Right atrium auricular region (tissue), 2 donors: ENCODE measurements around the gene CCL15. TPM values are rescaled to one million over a fixed set of nuclear protein-coding genes. Genes with fewer than 3 reads are reported as not detected.

Experiments
- DNase-seq: peaks from one replicate; pipeline ENCODE4 v3.0.0-alpha.2; 2019; ENCODE audit warnings: low spot score
- H3K27ac ChIP-seq, 2 donors: fragments of 200-600 bp; sonication (generic); 1 replicate in 1 of 2; 2 replicates in 1 of 2; pipeline ENCODE4 v1.5.1; 2016 to 2019
- H3K27me3 ChIP-seq, 2 donors: fragments of 200-600 bp; sonication (generic); one replicate each; pipeline versions ENCODE4 v1.5.1 to v1.6.0; 2017 to 2019
- H3K36me3 ChIP-seq: fragments of 200-600 bp; sonication (generic); one replicate; pipeline ENCODE4 v1.5.1; 2016
- H3K4me1 ChIP-seq, 2 donors: fragments of 200-600 bp; sonication (generic); one replicate each; pipeline versions ENCODE4 v1.5.1 to v1.6.0; 2017 to 2019
- H3K4me3 ChIP-seq, 2 donors: fragments of 200-600 bp; sonication (generic); 1 replicate in 1 of 2; 2 replicates in 1 of 2; pipeline ENCODE4 v1.5.1; 2017 to 2019; ENCODE audit warnings: mild to moderate bottlenecking in 1 of 2, moderate library complexity in 1 of 2
- H3K9me3 ChIP-seq, 2 donors: fragments of 200-600 bp; sonication (generic); one replicate each; pipeline ENCODE4 v1.5.1; 2019
- CTCF ChIP-seq, 2 donors: fragments of 200-600 bp; sonication (generic); IDR thresholded peaks; one replicate each; pipeline ENCODE4 v1.5.1; 2019; ENCODE audit warnings: antibody characterized with exemption in 2 of 2
- total RNA-seq, 2 donors: library from RNA; depleted of rRNA; stranded (reverse); fragments of >200 nt; gene quantifications; one replicate each; pipeline ENCODE4 v1.1.0, GENCODE V29; 2016

CCL15 gene
- total RNA-seq, 2 donors from 2014 or later = not detected

DNA sequence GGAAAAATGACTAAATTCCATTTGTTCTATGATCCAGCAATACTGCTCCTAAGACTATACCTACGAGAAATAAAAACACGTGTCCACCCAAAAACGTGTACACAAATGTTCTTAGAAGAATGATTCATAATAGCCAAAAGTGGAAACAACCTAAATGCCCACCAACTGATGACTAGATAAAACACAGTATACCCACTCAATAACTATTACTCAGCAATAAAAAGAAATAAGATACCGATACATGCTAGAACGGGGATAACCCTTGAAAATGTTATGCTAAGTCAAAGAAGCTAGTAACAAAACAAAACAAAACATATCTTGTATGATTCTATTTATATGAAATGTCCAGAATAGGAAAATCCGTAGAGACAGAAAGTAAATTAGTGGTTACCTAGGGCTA, 37.7 kb downstream of the CCL15 start:
- H3K27ac ChIP-seq = no peak overlapping the region
- no peaks in the 10 kb centered on the region for H3K9me3 ChIP-seq
- DNase-seq = no peak
- no peak overlapping the region for H3K4me3 ChIP-seq
- no peak for TF ChIP-seq CTCF (IDR thresholded peaks at IDR 0.05)
- no peaks in the 10 kb centered on the region for H3K4me1 ChIP-seq
- H3K27me3 ChIP-seq = no peaks in the 10 kb centered on the region
- no peaks in the 10 kb centered on the region for H3K36me3 ChIP-seq

DNA sequence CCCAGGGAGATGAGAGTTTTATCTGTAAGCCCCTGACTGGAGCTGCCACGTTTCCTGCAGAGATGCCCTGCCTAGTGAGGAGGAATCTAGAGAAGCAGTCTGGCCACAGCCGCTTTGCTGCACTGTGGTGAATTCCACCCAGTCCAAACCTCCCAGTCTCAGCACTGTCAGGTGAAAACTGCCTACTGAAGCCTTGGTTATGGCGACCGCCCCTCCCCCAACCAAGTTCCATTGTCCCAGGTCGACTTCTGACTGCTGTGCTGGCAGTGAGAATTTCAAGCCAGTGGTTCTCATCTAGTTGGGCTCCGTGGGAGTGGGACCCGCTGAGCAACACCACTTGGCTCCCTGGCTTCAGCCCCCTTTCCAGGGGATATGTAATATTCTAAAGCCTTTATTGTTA, 47.6 kb downstream of the CCL15 start:
- TF ChIP-seq CTCF (IDR thresholded peaks at IDR 0.05) = no peak

DNA sequence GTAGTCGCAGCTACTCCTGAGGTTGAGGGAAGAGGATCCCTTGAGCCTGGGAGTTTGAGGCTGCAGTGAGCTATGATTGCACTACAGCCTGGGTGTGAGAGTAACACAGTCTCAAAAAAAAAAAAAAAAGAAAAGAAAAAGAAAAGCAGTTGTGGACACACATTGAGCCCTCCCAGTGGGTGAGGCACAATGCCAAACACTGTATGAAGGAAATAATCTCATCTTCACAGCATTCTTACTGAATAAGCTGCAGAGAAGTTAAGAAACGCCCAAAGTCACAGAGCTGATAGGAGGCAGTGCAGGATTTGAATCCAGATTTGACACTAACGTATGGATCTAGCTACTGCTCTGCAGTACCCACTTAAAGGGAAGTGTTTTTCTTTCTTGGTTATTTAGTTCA, 52.0 kb downstream of the CCL15 start:
- no peak overlapping the region for H3K4me3 ChIP-seq
- no peak for TF ChIP-seq CTCF (IDR thresholded peaks at IDR 0.05)
- H3K4me1 ChIP-seq = no peaks in the 10 kb centered on the region
- no peaks in the 10 kb centered on the region for H3K27me3 ChIP-seq
- no peak for DNase-seq
- H3K9me3 ChIP-seq = no peaks in the 10 kb centered on the region
- H3K27ac ChIP-seq = no peak overlapping the region
- H3K36me3 ChIP-seq = no peaks in the 10 kb centered on the region

More for the DNA sequence above, 47.6 kb downstream of the CCL15 start:
- Histone ChIP-seq H3K4me3 (no peak overlapping the region), H3K4me1 (no peaks in the 10 kb centered on the region), H3K27ac (no peak overlapping the region), H3K36me3 (no peaks in the 10 kb centered on the region), H3K27me3 (no peaks in the 10 kb centered on the region), H3K9me3 (no peaks in the 10 kb centered on the region)
- DNase-seq = no peak

DNA sequence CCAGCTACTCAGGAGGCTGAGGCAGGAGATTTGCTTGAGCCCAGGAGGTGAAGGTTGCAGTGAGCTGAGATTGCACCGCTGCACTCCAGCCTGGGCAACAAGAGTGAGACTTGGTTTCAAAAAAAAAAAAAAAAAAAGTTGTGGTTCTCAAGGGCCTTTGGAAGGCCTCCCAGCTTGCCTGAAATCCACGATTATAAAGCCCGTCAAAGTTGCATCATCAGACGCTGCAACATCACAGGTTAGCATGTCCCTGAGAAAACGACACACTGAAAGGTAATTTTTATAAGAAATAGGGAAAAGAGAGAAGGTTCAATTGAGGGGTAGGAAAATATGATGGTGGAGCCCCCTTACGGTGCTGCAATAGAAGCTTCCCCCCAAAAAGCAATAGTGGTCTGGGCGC, 53.3 kb downstream of the CCL15 start:
- Histone ChIP-seq H3K36me3 (no peaks in the 10 kb centered on the region), H3K4me1 (no peaks in the 10 kb centered on the region), H3K27me3 (no peaks in the 10 kb centered on the region), H3K9me3 (no peaks in the 10 kb centered on the region), H3K4me3 (no peak overlapping the region), H3K27ac (no peak overlapping the region)
- no peak for TF ChIP-seq CTCF (IDR thresholded peaks at IDR 0.05)
- no peak for DNase-seq

Other genes starting within 250 kb of the CCL15 start
- not detected for gene GAS2L2, start 248.3 kb downstream of the CCL15 start, total RNA-seq
- not detected for gene C17orf50, start 240.7 kb downstream of the CCL15 start, total RNA-seq
- 10 to 100 TPM; 10.5 to 14.9 TPM for gene MMP28, start 205.9 kb downstream of the CCL15 start, total RNA-seq
- 10 to 100 TPM; 25.7 to 31.7 TPM for gene TAF15, start 192.1 kb downstream of the CCL15 start, total RNA-seq
- not detected for gene HEATR9, start 132.7 kb downstream of the CCL15 start, total RNA-seq
- gene CCL5, start 121.2 kb downstream of the CCL15 start, total RNA-seq = 1 to 10 TPM; 1.0 to 3.1 TPM
- gene RDM1, start 70.8 kb downstream of the CCL15 start, total RNA-seq = not detected
- gene LYZL6, start 57.8 kb downstream of the CCL15 start, total RNA-seq = not detected
- not detected for gene CCL16, start 20.1 kb downstream of the CCL15 start, total RNA-seq
- 10 to 100 TPM in 1 of 2 donors, 1 to 10 TPM in 1; 4.1 to 13.0 TPM for gene CCL14, start 14.8 kb downstream of the CCL15 start, total RNA-seq
- not detected for gene CCL23, start 16.4 kb upstream of the CCL15 start, total RNA-seq
- 1 to 10 TPM; 1.0 to 3.6 TPM for gene CCL18, start 62.7 kb upstream of the CCL15 start, total RNA-seq
- gene CCL3, start 88.6 kb upstream of the CCL15 start, total RNA-seq = 1 to 10 TPM; 1.0 to 2.0 TPM
- gene CCL4, start 102.3 kb upstream of the CCL15 start, total RNA-seq = 1 to 10 TPM; 1.7 to 2.8 TPM
- not detected for gene TBC1D3B, start 175.1 kb upstream of the CCL15 start, total RNA-seq
- gene CCL3L1, start 195.2 kb upstream of the CCL15 start, total RNA-seq = not detected
- under 1 TPM in 1 of 2 donors, not detected in 1; 0.39 TPM for gene CCL4L2, start 209.5 kb upstream of the CCL15 start, total RNA-seq